K562 (cell line): ENCODE measurements around the gene GRIK1. TPM values are rescaled to one million over a fixed set of nuclear protein-coding genes. Genes with fewer than 3 reads are reported as not detected.

Experiments used
- ELF2 ChIP-seq: fragments of 250-450 bp; sonication (Bioruptor Pico); IDR thresholded peaks from 2 replicates; pipeline ENCODE4 v1.5.0; 2021; ENCODE audit warnings: mild to moderate bottlenecking
- MGA ChIP-seq: fragments of 450-650 bp; IDR thresholded peaks from 2 replicates; pipeline ENCODE4 v1.6.1; 2016; ENCODE audit warnings: mild to moderate bottlenecking, moderate library complexity
- MYNN ChIP-seq, 2 experiments: sonication (generic); formaldehyde crosslinking in 1 of 2; IDR thresholded peaks; 2 replicates each; pipeline versions ENCODE4 v1.5.0 to v1.6.1; 2016 to 2020; ENCODE audit warnings: antibody characterized with exemption in 1 of 2, missing genetic modification reagents in 1 of 2
- NRF1 ChIP-seq, 2 experiments: fragments of 450-650 bp; IDR thresholded peaks in 1 of 2; conservative IDR thresholded peaks in 1 of 2; 2 replicates each; pipeline ENCODE4 v1.6.1; 2014; ENCODE audit warnings: mild to moderate bottlenecking in 2 of 2
- PBX2 ChIP-seq, 2 experiments: IDR thresholded peaks in 1 of 2; conservative IDR thresholded peaks in 1 of 2; 2 replicates each; pipeline ENCODE4 v1.6.1; 2016; ENCODE audit warnings: low read depth in 2 of 2, mild to moderate bottlenecking in 1 of 2, missing compliant biosample characterization in 1 of 2, missing genetic modification characterization in 1 of 2, moderate library complexity in 1 of 2
- SAFB ChIP-seq: fragments of 200-400 bp; formaldehyde crosslinking; IDR thresholded peaks from 2 replicates; pipeline ENCODE4 v1.6.1; 2017; ENCODE audit warnings: low read depth, low read length, borderline replicate concordance
- TBP ChIP-seq: optimal IDR thresholded peaks from 2 replicates; pipeline ENCODE3; 2011; ENCODE audit warnings: low read depth, low read length, improper control_type of control experiment
- TCF15 ChIP-seq: fragments of 250-450 bp; sonication (Bioruptor Pico); IDR thresholded peaks from 2 replicates; pipeline ENCODE4 v1.8.0; 2022; ENCODE audit warnings: moderate library complexity, mild to moderate bottlenecking, inconsistent platforms
- TRIM25 ChIP-seq: fragments of 450-650 bp; IDR thresholded peaks from 2 replicates; pipeline ENCODE4 v1.7.0; 2016; ENCODE audit warnings: borderline replicate concordance
- ZBTB17 ChIP-seq: fragments of 450-650 bp; formaldehyde crosslinking; IDR thresholded peaks from 2 replicates; pipeline ENCODE4 v1.4.0; 2020; ENCODE audit warnings: mild to moderate bottlenecking
- ZNF75A ChIP-seq: fragments of 450-650 bp; formaldehyde crosslinking; IDR thresholded peaks from 2 replicates; pipeline ENCODE4 v1.4.0; 2020; ENCODE audit warnings: mild to moderate bottlenecking
- polyA plus RNA-seq, 8 experiments: library from polyadenylated mRNA; depleted of rRNA in 4 of 8; stranded (reverse) in 5 of 8; unstranded in 3 of 8; fragments of >200 nt; fragmentation: Nextera tagmentation in 2 of 8; fragmentation: Illumina TruSeq in 1 of 8; extraction: Ambion mirVana in 2 of 8; extraction: Trizol in 1 of 8; gene quantifications; 2 replicates each; pipeline versions ENCODE4 v1.2.1 to v1.2.3, GENCODE V29; 2011 to 2014; ENCODE audit warnings: inconsistent platforms in 1 of 8, missing spikeins in 1 of 8
- total RNA-seq, 7 experiments: library from RNA; depleted of rRNA in 6 of 7; stranded (reverse); fragments of >200 nt in 6 of 7; fragmentation: Illumina TruSeq in 2 of 7; extraction: Trizol in 2 of 7; gene quantifications; 2 replicates each; pipeline versions ENCODE4 v1.2.1 to v1.2.3, GENCODE V29; 2011 to 2021; ENCODE audit warnings: low replicate concordance in 1 of 7

GRIK1 gene
- total and polyA plus RNA-seq, 9 of the 15 experiments (the other 6 are each of a cell fraction or from before 2014, with no cell fraction given): 0.17 to 2.8 (median 0.53) TPM

GRCh38 chr21:29649406-29649814 lies 290.4 kb downstream of the GRIK1 start (continued):
- TF ChIP-seq TRIM25 (no peak), MYNN (IDR thresholded peaks at IDR 0.05) (peak; percentile 63), MYNN (CRISPR knock-in tag; IDR thresholded peaks at IDR 0.05) (no peak), TCF15 (CRISPR knock-in tag) (peak; percentile 15; the same call in 1 of the 2 replicates), PBX2 (CRISPR knock-in tag; IDR thresholded peaks at IDR 0.05; ENCODE audit: low read depth) (no peak), PBX2 (tag; conservative IDR thresholded peaks at IDR 0.05; ENCODE audit: low read depth) (peak; percentile 45; the same call in 1 of the 2 replicates), NRF1 (conservative IDR thresholded peaks at IDR 0.05 in 1 of 2, IDR thresholded peaks at IDR 0.05 in 1 of 2) (peak; percentile 64 to 66), TBP (peak; percentile 26), ZNF75A (peak; percentile 32; the same call in 1 of the 2 replicates), SAFB (no peak), ELF2 (CRISPR knock-in tag) (no peak), ZBTB17 (CRISPR knock-in tag) (no peak; the same call in 1 of the 2 replicates), MGA (peak; percentile 45; the same call in 1 of the 2 replicates)
